PC-9 (cell line): Measurements from ENCODE around the gene ZMIZ1. TPM values are rescaled to one million over a fixed set of nuclear protein-coding genes. Genes with fewer than 3 reads are reported as not detected.

Source experiments
- BruUV-seq: library from RNA; stranded (reverse); fragments of 400-500 nt; replicated peaks from 2 replicates; lab custom pipeline; 2021; lab: Mats Ljungman, UMichigan
- CTCF ChIA-PET: fragments of 300-600 bp; sonication (Branson Sonifier 250); formaldehyde crosslinking; loops from one replicate; lab custom pipeline; 2022; ENCODE audit warnings: antibody characterized with exemption; lab: Charles Lee
- POLR2A ChIA-PET: fragments of 300-600 bp; sonication (Branson Sonifier 250); formaldehyde crosslinking; loops from one replicate; lab custom pipeline; 2022; ENCODE audit warnings: antibody characterized with exemption; ENCODE audit not compliant: unreplicated experiment; lab: Charles Lee
- DNase-seq, 2 experiments: peaks; one replicate each; pipeline versions ENCODE4 v3.0.0 to v3.0.0-alpha.2; 2015 to 2022; ENCODE audit warnings: mixed read lengths in 1 of 2
- H2AFZ ChIP-seq: fragments of 200-600 bp; sonication (generic); 2 replicates; pipeline ENCODE4 v1.8.1; 2017; ENCODE audit warnings: antibody characterized with exemption
- H3F3A ChIP-seq: fragments of 200-600 bp; sonication (generic); 2 replicates; pipeline ENCODE4 v1.8.1; 2017; ENCODE audit warnings: antibody characterized with exemption, mild to moderate bottlenecking, low read depth; ENCODE audit not compliant: insufficient read depth
- H3K27ac ChIP-seq: fragments of 200-600 bp; sonication (generic); 2 replicates; pipeline ENCODE4 v1.6.1; 2016; ENCODE audit warnings: mixed run types
- H3K27me3 ChIP-seq: fragments of 200-600 bp; sonication (generic); 2 replicates; pipeline ENCODE4 v1.6.1; 2016; ENCODE audit warnings: low read depth, mixed run types; ENCODE audit not compliant: insufficient read depth
- H3K36me3 ChIP-seq: fragments of 200-600 bp; sonication (generic); 2 replicates; pipeline ENCODE4 v1.6.1; 2016; ENCODE audit warnings: low read depth, mixed run types
- H3K4me1 ChIP-seq: fragments of 200-600 bp; sonication (generic); replicated peaks from 2 replicates; pipeline ENCODE4 v1.6.1; 2016; ENCODE audit warnings: mixed run types; ENCODE audit not compliant: insufficient read depth
- H3K4me2 ChIP-seq: fragments of 200-600 bp; sonication (generic); 2 replicates; pipeline ENCODE4 v1.6.1; 2017; ENCODE audit warnings: mixed run types
- H3K4me3 ChIP-seq: fragments of 200-600 bp; sonication (generic); 2 replicates; pipeline ENCODE4 v1.6.1; 2016; ENCODE audit warnings: mixed run types
- H3K79me2 ChIP-seq: fragments of 200-600 bp; sonication (generic); 2 replicates; pipeline ENCODE4 v1.6.1; 2017; ENCODE audit warnings: low read depth, mixed run types
- H3K9me2 ChIP-seq: fragments of 200-600 bp; sonication (generic); 2 replicates; pipeline ENCODE4 v1.8.1; 2017; ENCODE audit warnings: mild to moderate bottlenecking; ENCODE audit not compliant: insufficient read depth
- H3K9me3 ChIP-seq: fragments of 200-600 bp; sonication (generic); 2 replicates; pipeline ENCODE4 v1.8.1; 2016; ENCODE audit warnings: low read depth; ENCODE audit not compliant: insufficient read depth
- H4K20me1 ChIP-seq: fragments of 200-600 bp; sonication (generic); 2 replicates; pipeline ENCODE4 v1.8.1; 2017; ENCODE audit not compliant: insufficient read depth
- EZH2 ChIP-seq: fragments of 200-600 bp; sonication (generic); IDR thresholded peaks from 2 replicates; pipeline ENCODE4 v1.8.0; 2017; ENCODE audit warnings: antibody characterized with exemption, low read depth
- intact Hi-C: fragments of 100-400 bp; cut with micrococcal nuclease; formaldehyde crosslinking; loops from one replicate; pipeline ENCODE4 v1.10.0; 2022; ENCODE audit not compliant: unreplicated experiment
- total RNA-seq: library from RNA; stranded (reverse); gene quantifications from 2 replicates; pipeline ENCODE4 v1.2.3, GENCODE V29; 2021
- TF ChIP-seq, protein P1 (sequence below): fragments of 200-600 bp; sonication (generic); conservative IDR thresholded peaks from 2 replicates; pipeline ENCODE4 v1.6.1; 2017; ENCODE audit warnings: mixed run types, antibody characterized with exemption, mild to moderate bottlenecking, moderate library complexity

ZMIZ1 gene
- total RNA-seq, 1 experiment from 2014 or later: 47.6 TPM

GRCh38 chr10:79304479-79305087 lies 235.8 kb downstream of the ZMIZ1 start:
- peak; percentile 71 to 77 for DNase-seq
- BruUV-seq: no TSS peak
- Histone ChIP-seq H3K9me3 (no peaks in the 10 kb centered on the region), H3K9me2 (no peaks in the 10 kb centered on the region), H3K4me1 (peaks cover 36% of the 10 kb centered on the region), H3K4me2 (peak overlapping the region; percentile 68), H4K20me1 (no peaks in the 10 kb centered on the region), H3F3A (peaks cover 27% of the 10 kb centered on the region), H3K79me2 (no peaks in the 10 kb centered on the region; the same call in 1 of the 2 replicates), H3K4me3 (no peak overlapping the region; the same call in 1 of the 2 replicates), H2AFZ (no peak overlapping the region), H3K27ac (peak overlapping the region; percentile 83), H3K27me3 (no peaks in the 10 kb centered on the region), H3K36me3 (peaks cover 29% of the 10 kb centered on the region)
- no peak for TF ChIP-seq EZH2
- TF ChIP-seq, protein P1, sequence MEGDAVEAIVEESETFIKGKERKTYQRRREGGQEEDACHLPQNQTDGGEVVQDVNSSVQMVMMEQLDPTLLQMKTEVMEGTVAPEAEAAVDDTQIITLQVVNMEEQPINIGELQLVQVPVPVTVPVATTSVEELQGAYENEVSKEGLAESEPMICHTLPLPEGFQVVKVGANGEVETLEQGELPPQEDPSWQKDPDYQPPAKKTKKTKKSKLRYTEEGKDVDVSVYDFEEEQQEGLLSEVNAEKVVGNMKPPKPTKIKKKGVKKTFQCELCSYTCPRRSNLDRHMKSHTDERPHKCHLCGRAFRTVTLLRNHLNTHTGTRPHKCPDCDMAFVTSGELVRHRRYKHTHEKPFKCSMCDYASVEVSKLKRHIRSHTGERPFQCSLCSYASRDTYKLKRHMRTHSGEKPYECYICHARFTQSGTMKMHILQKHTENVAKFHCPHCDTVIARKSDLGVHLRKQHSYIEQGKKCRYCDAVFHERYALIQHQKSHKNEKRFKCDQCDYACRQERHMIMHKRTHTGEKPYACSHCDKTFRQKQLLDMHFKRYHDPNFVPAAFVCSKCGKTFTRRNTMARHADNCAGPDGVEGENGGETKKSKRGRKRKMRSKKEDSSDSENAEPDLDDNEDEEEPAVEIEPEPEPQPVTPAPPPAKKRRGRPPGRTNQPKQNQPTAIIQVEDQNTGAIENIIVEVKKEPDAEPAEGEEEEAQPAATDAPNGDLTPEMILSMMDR: no peak
- POLR2A ChIA-PET: interaction anchor here (0.7 kb wide), 1 partner anchor 849 kb away, joined by 3 read pairs; no protein-coding TSS in a partner anchor
- CTCF ChIA-PET: no interaction called here
- intact Hi-C loops: no loop called here

DNA sequence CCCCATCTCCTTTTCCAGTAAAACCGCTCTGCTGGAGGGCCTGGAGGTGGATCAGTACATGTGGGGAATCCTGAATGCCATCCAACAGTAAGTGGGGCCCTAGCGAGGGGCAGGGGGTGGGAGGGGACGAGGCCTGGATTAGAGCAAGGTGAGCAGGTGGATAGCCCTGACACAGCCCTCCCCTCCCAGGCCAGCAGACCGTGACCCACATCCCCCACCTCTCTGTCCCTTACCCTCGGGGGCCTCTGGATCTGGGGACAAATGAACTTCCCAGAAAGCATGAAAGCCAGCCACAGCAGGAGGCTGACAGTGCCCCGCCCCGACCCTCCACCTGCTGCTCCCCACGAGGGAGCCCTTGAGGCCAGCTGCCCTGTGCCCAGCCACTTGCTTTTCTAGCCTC lies 236.7 kb downstream of the ZMIZ1 start:
- Histone ChIP-seq H3K27me3 (no peaks in the 10 kb centered on the region), H3K9me2 (no peaks in the 10 kb centered on the region), H4K20me1 (no peaks in the 10 kb centered on the region), H3K79me2 (no peaks in the 10 kb centered on the region; the same call in 1 of the 2 replicates), H3K36me3 (peaks cover 30% of the 10 kb centered on the region), H2AFZ (no peak overlapping the region), H3K9me3 (no peaks in the 10 kb centered on the region), H3K4me1 (peaks cover 27% of the 10 kb centered on the region), H3K27ac (peak overlapping the region; percentile 83), H3K4me3 (no peak overlapping the region; the same call in 1 of the 2 replicates), H3F3A (peaks cover 17% of the 10 kb centered on the region), H3K4me2 (peak overlapping the region; percentile 68)
- TF ChIP-seq, protein P1: no peak
- no peak for TF ChIP-seq EZH2
- CTCF ChIA-PET: no interaction called here
- no peak for DNase-seq
- BruUV-seq: no TSS peak
- intact Hi-C loops: no loop called here
- POLR2A ChIA-PET: interaction anchor here (0.7 kb wide), 1 partner anchor 1154 kb away, joined by 3 read pairs; no protein-coding TSS in a partner anchor

DNA sequence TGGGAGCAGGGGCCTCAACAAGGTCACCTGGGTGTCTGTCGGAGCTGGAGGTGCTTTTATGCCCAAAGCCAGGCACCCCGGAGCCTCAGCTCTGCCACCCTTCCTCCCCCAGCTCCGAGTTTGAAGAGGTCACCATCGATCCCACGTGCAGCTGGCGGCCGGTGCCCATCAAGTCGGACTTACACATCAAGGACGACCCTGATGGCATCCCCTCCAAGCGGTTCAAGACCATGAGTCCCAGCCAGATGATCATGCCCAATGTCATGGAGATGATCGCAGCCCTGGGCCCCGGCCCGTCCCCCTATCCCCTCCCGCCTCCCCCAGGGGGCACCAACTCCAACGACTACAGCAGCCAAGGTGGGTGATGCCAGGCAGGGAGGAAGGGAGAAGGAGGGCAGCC lies 237.2 kb downstream of the ZMIZ1 start:
- Histone ChIP-seq H3K27me3 (no peaks in the 10 kb centered on the region), H4K20me1 (no peaks in the 10 kb centered on the region), H3K4me1 (peaks cover 25% of the 10 kb centered on the region), H3K36me3 (peaks cover 25% of the 10 kb centered on the region), H3K4me2 (peak overlapping the region; percentile 68; the same call in 1 of the 2 replicates), H3F3A (peaks cover 15% of the 10 kb centered on the region), H3K79me2 (no peaks in the 10 kb centered on the region; the same call in 1 of the 2 replicates), H3K4me3 (no peak overlapping the region), H2AFZ (no peak overlapping the region), H3K9me2 (no peaks in the 10 kb centered on the region), H3K27ac (peak overlapping the region; percentile 83), H3K9me3 (no peaks in the 10 kb centered on the region)
- intact Hi-C loops: no loop called here
- ChIA-PET CTCF (no interaction called here), POLR2A (interaction anchor here (0.7 kb wide), 1 partner anchor 1153 kb away, joined by 3 read pairs; no protein-coding TSS in a partner anchor)
- no TSS peak for BruUV-seq
- DNase-seq: no peak
- TF ChIP-seq, protein P1: no peak
- no peak for TF ChIP-seq EZH2
